Panc1 (cell line): ENCODE measurements around the gene SCG3. TPM values are rescaled to one million over a fixed set of nuclear protein-coding genes. Genes with fewer than 3 reads are reported as not detected.

Experiments
- ATAC-seq: fragments of 200-7000 bp; cut with Tn5 transposase; 2 replicates; pipeline ENCODE4 v1.9.1; 2020; ENCODE audit warnings: mild to moderate bottlenecking, moderate library complexity
- BruUV-seq: library from RNA; stranded (reverse); fragments of 400-500 nt; replicated peaks from 2 replicates; lab custom pipeline; 2021; lab: Mats Ljungman, UMichigan
- CTCF ChIA-PET: fragments of 300-600 bp; sonication (Branson Sonifier 250); formaldehyde crosslinking; loops from one replicate; lab custom pipeline; 2022; ENCODE audit warnings: antibody characterized with exemption; lab: Charles Lee
- POLR2A ChIA-PET: fragments of 300-600 bp; sonication (Branson Sonifier 250); formaldehyde crosslinking; loops from one replicate; lab custom pipeline; 2022; ENCODE audit warnings: antibody characterized with exemption; lab: Charles Lee
- DNase-seq: peaks from one replicate; pipeline ENCODE4 v3.0.0-alpha.2; 2010; ENCODE audit warnings: low read depth, low spot score
- H3K27ac ChIP-seq: 2 replicates; pipeline ENCODE4 v1.5.1; 2011; ENCODE audit warnings: mild to moderate bottlenecking, low read length, inconsistent platforms
- H3K27me3 ChIP-seq: fragments of 200-500 bp; sonication (Bioruptor generic); 2 replicates; pipeline ENCODE4 v1.6.0; 2014; ENCODE audit warnings: low read length, inconsistent platforms; ENCODE audit not compliant: control insufficient read depth, insufficient read depth
- H3K36me3 ChIP-seq: fragments of 200-500 bp; sonication (Bioruptor generic); 2 replicates; pipeline ENCODE4 v1.5.1; 2014; ENCODE audit warnings: inconsistent platforms, mild to moderate bottlenecking, low read length, moderate library complexity; ENCODE audit not compliant: control insufficient read depth, insufficient read depth
- H3K4me1 ChIP-seq: 2 replicates; pipeline ENCODE4 v1.5.1; 2011; ENCODE audit warnings: inconsistent platforms, mild to moderate bottlenecking, low read length, moderate library complexity; ENCODE audit not compliant: control insufficient read depth, insufficient read depth
- H3K4me3 ChIP-seq, 2 experiments: 2 replicates each; pipeline ENCODE4 v1.5.1; 2011 to 2012; ENCODE audit warnings: low read depth in 2 of 2, low read length in 2 of 2, mild to moderate bottlenecking in 2 of 2, inconsistent platforms in 1 of 2, moderate library complexity in 1 of 2
- H3K9me3 ChIP-seq: fragments of 200-500 bp; sonication (Bioruptor generic); 2 replicates; pipeline ENCODE4 v1.5.1; 2014; ENCODE audit warnings: low read depth, mild to moderate bottlenecking, inconsistent platforms, low read length, moderate library complexity; ENCODE audit not compliant: control insufficient read depth, insufficient read depth
- CTCF ChIP-seq: fragments of 450-650 bp; IDR thresholded peaks from 2 replicates; pipeline ENCODE4 v1.5.1; 2017; ENCODE audit warnings: mild to moderate bottlenecking
- POLR2AphosphoS5 ChIP-seq: IDR thresholded peaks from 2 replicates; pipeline ENCODE4 v1.6.1; 2012; ENCODE audit warnings: mild to moderate bottlenecking, low read depth, low read length, moderate library complexity
- SIN3A ChIP-seq: IDR thresholded peaks from 2 replicates; pipeline ENCODE4 v1.6.1; 2012; ENCODE audit warnings: low read depth, mild to moderate bottlenecking, low read length, moderate library complexity, borderline replicate concordance; ENCODE audit not compliant: insufficient read depth
- TCF7L2 ChIP-seq: IDR thresholded peaks from 2 replicates; pipeline ENCODE4 v1.6.1; 2011; ENCODE audit warnings: mild to moderate bottlenecking, low read depth, low read length, inconsistent platforms
- in situ Hi-C: cut with HindIII; loops from 2 replicates; pipeline ENCODE4 v1.10.0; 2016; ENCODE audit warnings: low sequenced_read_pairs, low pct_unique_long_range_greater_than_20kb
- intact Hi-C: fragments of 100-400 bp; cut with micrococcal nuclease; formaldehyde crosslinking; loops from one replicate; pipeline ENCODE4 v1.10.0; 2022; ENCODE audit not compliant: unreplicated experiment
- total RNA-seq: library from RNA; stranded (reverse); gene quantifications from one replicate; pipeline ENCODE4 v1.2.1, GENCODE V29; 2021; ENCODE audit not compliant: unreplicated experiment
- TF ChIP-seq, protein P1 (sequence below), 2 experiments: IDR thresholded peaks; 2 replicates each; pipeline ENCODE4 v1.6.1; 2011 to 2012; ENCODE audit warnings: low read depth in 2 of 2, control low read depth in 1 of 2, low read length in 1 of 2, mild to moderate bottlenecking in 1 of 2, moderate library complexity in 1 of 2; ENCODE audit not compliant: insufficient read depth in 1 of 2

Gene SCG3
- total RNA-seq, 1 experiment from 2014 or later, result 0.62 TPM

DNA sequence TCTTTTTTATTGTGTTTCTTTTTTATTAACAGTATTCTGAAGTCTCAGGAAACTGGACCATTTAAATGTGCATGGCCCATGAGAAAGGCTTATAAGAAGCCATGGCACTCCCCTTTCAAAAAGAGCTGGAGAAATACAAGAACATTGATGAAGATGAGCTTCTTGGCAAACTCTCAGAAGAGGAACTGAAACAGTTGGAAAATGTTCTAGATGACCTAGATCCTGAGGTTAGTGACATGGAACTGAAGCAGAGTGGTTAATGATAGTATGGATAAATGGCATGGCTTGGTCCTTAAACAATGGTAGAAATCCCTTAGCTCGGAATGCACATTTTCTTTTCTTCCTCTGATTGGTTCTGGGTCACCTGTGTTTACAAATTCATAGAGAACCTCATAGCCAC lies 85.0 kb downstream of the SCG3 start:
- BruUV-seq, result no TSS peak
- POLR2A ChIA-PET, result no interaction called here
- TF ChIP-seq CTCF, result no peak
- TF ChIP-seq POLR2AphosphoS5, result no peak
- no peak for TF ChIP-seq TCF7L2
- TF ChIP-seq, protein P1, sequence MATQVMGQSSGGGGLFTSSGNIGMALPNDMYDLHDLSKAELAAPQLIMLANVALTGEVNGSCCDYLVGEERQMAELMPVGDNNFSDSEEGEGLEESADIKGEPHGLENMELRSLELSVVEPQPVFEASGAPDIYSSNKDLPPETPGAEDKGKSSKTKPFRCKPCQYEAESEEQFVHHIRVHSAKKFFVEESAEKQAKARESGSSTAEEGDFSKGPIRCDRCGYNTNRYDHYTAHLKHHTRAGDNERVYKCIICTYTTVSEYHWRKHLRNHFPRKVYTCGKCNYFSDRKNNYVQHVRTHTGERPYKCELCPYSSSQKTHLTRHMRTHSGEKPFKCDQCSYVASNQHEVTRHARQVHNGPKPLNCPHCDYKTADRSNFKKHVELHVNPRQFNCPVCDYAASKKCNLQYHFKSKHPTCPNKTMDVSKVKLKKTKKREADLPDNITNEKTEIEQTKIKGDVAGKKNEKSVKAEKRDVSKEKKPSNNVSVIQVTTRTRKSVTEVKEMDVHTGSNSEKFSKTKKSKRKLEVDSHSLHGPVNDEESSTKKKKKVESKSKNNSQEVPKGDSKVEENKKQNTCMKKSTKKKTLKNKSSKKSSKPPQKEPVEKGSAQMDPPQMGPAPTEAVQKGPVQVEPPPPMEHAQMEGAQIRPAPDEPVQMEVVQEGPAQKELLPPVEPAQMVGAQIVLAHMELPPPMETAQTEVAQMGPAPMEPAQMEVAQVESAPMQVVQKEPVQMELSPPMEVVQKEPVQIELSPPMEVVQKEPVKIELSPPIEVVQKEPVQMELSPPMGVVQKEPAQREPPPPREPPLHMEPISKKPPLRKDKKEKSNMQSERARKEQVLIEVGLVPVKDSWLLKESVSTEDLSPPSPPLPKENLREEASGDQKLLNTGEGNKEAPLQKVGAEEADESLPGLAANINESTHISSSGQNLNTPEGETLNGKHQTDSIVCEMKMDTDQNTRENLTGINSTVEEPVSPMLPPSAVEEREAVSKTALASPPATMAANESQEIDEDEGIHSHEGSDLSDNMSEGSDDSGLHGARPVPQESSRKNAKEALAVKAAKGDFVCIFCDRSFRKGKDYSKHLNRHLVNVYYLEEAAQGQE (IDR thresholded peaks at IDR 0.05; ENCODE audit: insufficient read depth in 1 of 2, low read depth in 2 of 2, low read length in 1 of 2), result no peak
- TF ChIP-seq SIN3A, result no peak

DNA sequence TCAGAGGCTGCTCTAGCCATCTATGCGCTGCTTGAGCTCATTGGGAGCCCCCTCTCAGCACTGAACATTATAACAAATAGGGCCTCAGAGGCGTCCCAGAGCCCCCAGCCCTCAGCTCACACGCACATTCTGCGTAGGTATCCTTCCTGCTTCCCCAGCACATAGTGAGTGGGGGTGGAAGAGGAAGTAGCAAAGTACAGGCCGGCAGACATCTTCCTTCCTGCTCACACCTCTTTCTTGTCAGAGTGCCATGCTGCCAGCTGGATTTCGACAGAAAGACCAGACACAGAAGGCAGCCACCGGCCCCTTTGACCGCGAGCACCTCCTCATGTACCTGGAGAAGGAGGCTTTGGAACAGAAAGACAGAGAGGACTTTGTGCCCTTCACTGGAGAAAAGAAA lies 86.7 kb downstream of the SCG3 start:
- in situ Hi-C loops (no loop called here), intact Hi-C loops (no loop called here)
- no TSS peak for BruUV-seq
- H3K9me3 ChIP-seq, result no peaks in the 10 kb centered on the region
- H3K27ac ChIP-seq, result no peak overlapping the region
- TF ChIP-seq SIN3A (no peak), CTCF (no peak), TCF7L2 (no peak), POLR2AphosphoS5 (no peak)
- TF ChIP-seq, protein P1 (IDR thresholded peaks at IDR 0.05; ENCODE audit: insufficient read depth in 1 of 2, low read depth in 2 of 2, low read length in 1 of 2), result no peak
- ChIA-PET POLR2A (no interaction called here), CTCF (no interaction called here)
- H3K4me3 ChIP-seq, result no peak overlapping the region
- H3K36me3 ChIP-seq, result no peaks in the 10 kb centered on the region
- no peaks in the 10 kb centered on the region for H3K27me3 ChIP-seq
- H3K4me1 ChIP-seq, result no peaks in the 10 kb centered on the region
- DNase-seq, result no peak
- no peak for ATAC-seq

More for the DNA sequence above, 85.0 kb downstream of the SCG3 start:
- CTCF ChIA-PET, result no interaction called here
- H3K27me3 ChIP-seq, result no peaks in the 10 kb centered on the region
- no peaks in the 10 kb centered on the region for H3K4me1 ChIP-seq
- no peak overlapping the region for H3K4me3 ChIP-seq
- intact Hi-C loops, result no loop called here
- in situ Hi-C loops, result no loop called here
- H3K27ac ChIP-seq, result no peak overlapping the region
- ATAC-seq (no peak), DNase-seq (no peak)
- no peaks in the 10 kb centered on the region for H3K9me3 ChIP-seq
- no peaks in the 10 kb centered on the region for H3K36me3 ChIP-seq

Other genes with a start within 250 kb of the SCG3 start
- 37.3 TPM for gene DMXL2, start 58.7 kb upstream of the SCG3 start, total RNA-seq
- gene LYSMD2, start 56.2 kb downstream of the SCG3 start, total RNA-seq, result 17.2 TPM
- 1.7 TPM for gene TMOD2, start 70.1 kb downstream of the SCG3 start, total RNA-seq
- gene TMOD3, start 148.2 kb downstream of the SCG3 start, total RNA-seq, result 53.4 TPM